ENCODE results near the gene RNF34.

GRCh38 chr12:121432740-121433480, 33.0 kb downstream of the RNF34 start:
- no peak for TF ChIP-seq CTCF (IDR thresholded peaks at IDR 0.05; ENCODE audit: low read depth, low read length)
- TF ChIP-seq MAX (IDR thresholded peaks at IDR 0.05; ENCODE audit: low read depth, low read length): no peak
